Neural progenitor cell (in vitro differentiated cells): ENCODE data around the gene GABRG2.

ENCODE experiments used
- EZH2 ChIP-seq: fragments of 200-600 bp; sonication (generic); IDR thresholded peaks from 2 replicates; pipeline ENCODE4 v1.6.1; 2017; ENCODE audit warnings: antibody characterized with exemption, mild to moderate bottlenecking, moderate library complexity
- EZH2phosphoT487 ChIP-seq: fragments of 200-600 bp; sonication (generic); IDR thresholded peaks from 2 replicates; pipeline ENCODE4 v1.6.1; 2017; ENCODE audit warnings: antibody characterized with exemption
- TF ChIP-seq, protein P1 (sequence below): fragments of 200-600 bp; sonication (generic); IDR thresholded peaks from 2 replicates; pipeline ENCODE4 v1.5.1; 2017; ENCODE audit warnings: antibody characterized with exemption, mild to moderate bottlenecking

DNA sequence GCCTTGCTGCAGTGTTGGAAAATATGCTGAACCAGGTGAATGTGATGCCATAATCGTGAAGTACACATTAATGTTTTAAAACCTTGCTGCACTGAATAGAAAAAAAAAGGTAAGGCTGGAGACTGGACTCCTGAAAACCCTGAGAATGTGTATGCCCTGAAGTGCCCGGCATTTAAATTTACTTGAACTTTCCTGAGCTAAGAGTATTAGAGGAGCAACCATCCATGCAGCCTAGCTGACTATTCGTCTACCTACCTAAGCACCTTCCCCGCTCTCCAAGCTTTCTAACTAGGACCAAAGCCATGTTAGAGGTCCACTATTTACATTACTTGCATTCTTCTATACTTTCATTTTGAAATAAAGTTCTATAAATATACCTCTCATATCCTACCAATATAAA is 1.4 kb downstream of the GABRG2 start:
- TF ChIP-seq, protein P1, sequence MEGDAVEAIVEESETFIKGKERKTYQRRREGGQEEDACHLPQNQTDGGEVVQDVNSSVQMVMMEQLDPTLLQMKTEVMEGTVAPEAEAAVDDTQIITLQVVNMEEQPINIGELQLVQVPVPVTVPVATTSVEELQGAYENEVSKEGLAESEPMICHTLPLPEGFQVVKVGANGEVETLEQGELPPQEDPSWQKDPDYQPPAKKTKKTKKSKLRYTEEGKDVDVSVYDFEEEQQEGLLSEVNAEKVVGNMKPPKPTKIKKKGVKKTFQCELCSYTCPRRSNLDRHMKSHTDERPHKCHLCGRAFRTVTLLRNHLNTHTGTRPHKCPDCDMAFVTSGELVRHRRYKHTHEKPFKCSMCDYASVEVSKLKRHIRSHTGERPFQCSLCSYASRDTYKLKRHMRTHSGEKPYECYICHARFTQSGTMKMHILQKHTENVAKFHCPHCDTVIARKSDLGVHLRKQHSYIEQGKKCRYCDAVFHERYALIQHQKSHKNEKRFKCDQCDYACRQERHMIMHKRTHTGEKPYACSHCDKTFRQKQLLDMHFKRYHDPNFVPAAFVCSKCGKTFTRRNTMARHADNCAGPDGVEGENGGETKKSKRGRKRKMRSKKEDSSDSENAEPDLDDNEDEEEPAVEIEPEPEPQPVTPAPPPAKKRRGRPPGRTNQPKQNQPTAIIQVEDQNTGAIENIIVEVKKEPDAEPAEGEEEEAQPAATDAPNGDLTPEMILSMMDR: no peak
- no peak for TF ChIP-seq EZH2
- TF ChIP-seq EZH2phosphoT487: no peak
